Neural progenitor cell (in vitro differentiated cells): ENCODE measurements around the gene TMEM30A.

Source experiments
- EZH2 ChIP-seq: fragments of 200-600 bp; sonication (generic); IDR thresholded peaks from 2 replicates; pipeline ENCODE4 v1.6.1; 2017; ENCODE audit warnings: antibody characterized with exemption, mild to moderate bottlenecking, moderate library complexity
- TF ChIP-seq, protein P1 (sequence below): fragments of 200-600 bp; sonication (generic); IDR thresholded peaks from 2 replicates; pipeline ENCODE4 v1.5.1; 2017; ENCODE audit warnings: antibody characterized with exemption, mild to moderate bottlenecking

DNA sequence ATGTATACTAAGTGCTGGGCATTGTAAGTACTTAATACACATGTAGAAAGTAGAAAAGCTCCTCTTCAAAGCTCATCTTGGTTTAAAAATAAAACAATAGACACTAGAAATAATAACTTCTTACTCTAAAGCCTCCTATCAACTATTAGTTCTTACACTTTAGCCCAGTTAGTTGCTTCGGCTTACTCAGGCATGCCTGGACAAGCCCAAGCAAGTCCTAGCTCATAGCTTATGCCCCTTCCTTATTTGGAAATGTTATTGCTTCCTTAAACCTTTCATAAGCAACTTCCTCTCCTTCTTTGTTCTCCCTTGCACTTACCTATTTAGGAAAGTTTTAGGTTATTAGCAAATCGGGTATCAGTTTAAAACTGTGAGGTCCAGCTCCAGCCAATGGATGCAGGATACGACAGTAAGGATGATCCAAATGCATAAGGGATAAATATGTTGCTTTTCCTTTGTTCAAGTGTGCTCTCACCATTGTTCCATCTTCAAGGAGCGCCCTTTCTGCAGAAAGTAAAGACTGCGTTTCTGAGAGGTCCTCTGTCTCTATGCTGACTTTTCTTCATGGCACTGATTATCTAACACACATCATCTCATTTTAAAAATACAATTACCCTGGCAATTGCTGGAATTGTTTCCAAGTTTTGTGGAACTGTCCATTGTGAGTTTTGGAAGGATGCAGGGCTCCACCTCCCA, 12.3 kb downstream of the TMEM30A start:
- no peak for TF ChIP-seq EZH2
- TF ChIP-seq, protein P1, sequence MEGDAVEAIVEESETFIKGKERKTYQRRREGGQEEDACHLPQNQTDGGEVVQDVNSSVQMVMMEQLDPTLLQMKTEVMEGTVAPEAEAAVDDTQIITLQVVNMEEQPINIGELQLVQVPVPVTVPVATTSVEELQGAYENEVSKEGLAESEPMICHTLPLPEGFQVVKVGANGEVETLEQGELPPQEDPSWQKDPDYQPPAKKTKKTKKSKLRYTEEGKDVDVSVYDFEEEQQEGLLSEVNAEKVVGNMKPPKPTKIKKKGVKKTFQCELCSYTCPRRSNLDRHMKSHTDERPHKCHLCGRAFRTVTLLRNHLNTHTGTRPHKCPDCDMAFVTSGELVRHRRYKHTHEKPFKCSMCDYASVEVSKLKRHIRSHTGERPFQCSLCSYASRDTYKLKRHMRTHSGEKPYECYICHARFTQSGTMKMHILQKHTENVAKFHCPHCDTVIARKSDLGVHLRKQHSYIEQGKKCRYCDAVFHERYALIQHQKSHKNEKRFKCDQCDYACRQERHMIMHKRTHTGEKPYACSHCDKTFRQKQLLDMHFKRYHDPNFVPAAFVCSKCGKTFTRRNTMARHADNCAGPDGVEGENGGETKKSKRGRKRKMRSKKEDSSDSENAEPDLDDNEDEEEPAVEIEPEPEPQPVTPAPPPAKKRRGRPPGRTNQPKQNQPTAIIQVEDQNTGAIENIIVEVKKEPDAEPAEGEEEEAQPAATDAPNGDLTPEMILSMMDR, result no peak
